Measurements from ENCODE around the gene WWC2.

DNA sequence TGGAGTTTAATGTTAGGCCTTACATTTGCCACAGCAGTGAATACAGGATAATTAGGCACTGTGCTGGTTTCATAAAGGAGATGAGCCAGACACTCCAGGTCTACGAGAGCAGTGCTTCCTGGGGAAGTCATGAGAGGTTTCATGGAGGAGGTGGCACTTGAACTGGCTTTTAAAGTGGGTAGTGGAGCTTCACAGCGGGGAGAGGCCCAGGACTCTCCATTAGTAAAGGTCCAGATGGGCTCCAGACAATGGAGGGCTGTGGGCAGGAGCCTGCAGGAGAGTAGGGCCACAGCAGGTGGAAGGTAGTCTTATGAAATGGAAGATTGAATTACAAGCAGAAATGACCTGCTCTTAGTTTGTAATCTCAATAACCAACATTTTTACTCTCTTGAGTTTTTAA is 192.0 kb downstream of the WWC2 start:
- TF ChIP-seq EZH2phosphoT487 (IDR thresholded peaks at IDR 0.05) (no peak), CTCF (IDR thresholded peaks at IDR 0.05) (no peak), EZH2 (IDR thresholded peaks at IDR 0.05) (no peak)
